Gastroesophageal sphincter (tissue), 3 donors: ENCODE results near the gene SPATA19.

Experiments used
- CTCF ChIP-seq, 4 experiments: fragments of 200-600 bp in 2 of 4; fragments of 450-650 bp in 2 of 4; sonication (generic) in 1 of 4; IDR thresholded peaks; one replicate each; pipeline ENCODE4 v1.5.1; 2017 to 2019; ENCODE audit warnings: antibody characterized with exemption in 4 of 4, mild to moderate bottlenecking in 2 of 4, moderate library complexity in 2 of 4
- EP300 ChIP-seq: sonication (generic); formaldehyde crosslinking; IDR thresholded peaks from one replicate; pipeline ENCODE4 v1.6.1; 2017; ENCODE audit warnings: antibody characterized with exemption, mild to moderate bottlenecking
- POLR2A ChIP-seq, 2 donors: fragments of 450-650 bp; IDR thresholded peaks; one replicate each; pipeline ENCODE4 v1.6.1; 2017; ENCODE audit warnings: antibody characterized with exemption in 2 of 2, mild to moderate bottlenecking in 2 of 2, moderate library complexity in 1 of 2

DNA sequence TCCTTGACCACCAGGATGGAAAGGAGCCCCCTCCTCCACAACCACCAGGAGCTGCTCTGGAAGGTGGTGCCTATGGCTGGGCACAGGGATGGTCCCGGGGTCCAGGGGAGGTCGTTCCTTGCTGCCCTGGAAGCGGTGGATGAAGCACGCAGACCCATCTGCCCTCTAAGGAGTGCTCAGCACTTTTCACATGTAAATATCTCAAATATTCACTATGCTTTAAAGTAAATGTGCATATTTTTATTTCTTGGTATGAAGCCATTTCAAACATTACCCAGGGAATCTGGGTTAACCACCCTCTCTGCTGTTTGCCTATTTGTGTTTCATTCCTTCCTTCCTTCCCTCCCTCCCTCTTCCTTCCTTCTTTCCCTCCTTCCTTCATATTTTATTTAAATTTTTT lies 21.7 kb downstream of the SPATA19 start:
- TF ChIP-seq CTCF (IDR thresholded peaks at IDR 0.05), result no peak
- no peak for TF ChIP-seq POLR2A (IDR thresholded peaks at IDR 0.05)
- no peak for TF ChIP-seq EP300
